ENCODE results near the gene SPNS2.
A peak's percentile ranks its signal among the peaks of the same experiment; 100 is the strongest.

Gene SPNS2, protein sequence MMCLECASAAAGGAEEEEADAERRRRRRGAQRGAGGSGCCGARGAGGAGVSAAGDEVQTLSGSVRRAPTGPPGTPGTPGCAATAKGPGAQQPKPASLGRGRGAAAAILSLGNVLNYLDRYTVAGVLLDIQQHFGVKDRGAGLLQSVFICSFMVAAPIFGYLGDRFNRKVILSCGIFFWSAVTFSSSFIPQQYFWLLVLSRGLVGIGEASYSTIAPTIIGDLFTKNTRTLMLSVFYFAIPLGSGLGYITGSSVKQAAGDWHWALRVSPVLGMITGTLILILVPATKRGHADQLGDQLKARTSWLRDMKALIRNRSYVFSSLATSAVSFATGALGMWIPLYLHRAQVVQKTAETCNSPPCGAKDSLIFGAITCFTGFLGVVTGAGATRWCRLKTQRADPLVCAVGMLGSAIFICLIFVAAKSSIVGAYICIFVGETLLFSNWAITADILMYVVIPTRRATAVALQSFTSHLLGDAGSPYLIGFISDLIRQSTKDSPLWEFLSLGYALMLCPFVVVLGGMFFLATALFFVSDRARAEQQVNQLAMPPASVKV

GRCh38 chr17:4498461-4499397, at the start of gene SPNS2:
Gene SPNS2 (plus strand): TSS chr17:4498881. CDS start chr17:4499048, 167 bp downstream.
- peak; percentile 80 for DNase-seq

- no peak for DNase-seq
Measured at GRCh38 chr17:4449736-4450135, 48.9 kb upstream of the SPNS2 start.

- DNase-seq = no peak
Measured at GRCh38 chr17:4450710-4451316, 47.9 kb upstream of the SPNS2 start.

GRCh38 chr17:4453812-4454591, 44.7 kb upstream of the SPNS2 start:
- no peak for DNase-seq

- no peak for DNase-seq
Measured at GRCh38 chr17:4460661-4461060, 38.0 kb upstream of the SPNS2 start.

- no peak for DNase-seq
Measured at GRCh38 chr17:4463818-4464476, 34.7 kb upstream of the SPNS2 start.

DNA sequence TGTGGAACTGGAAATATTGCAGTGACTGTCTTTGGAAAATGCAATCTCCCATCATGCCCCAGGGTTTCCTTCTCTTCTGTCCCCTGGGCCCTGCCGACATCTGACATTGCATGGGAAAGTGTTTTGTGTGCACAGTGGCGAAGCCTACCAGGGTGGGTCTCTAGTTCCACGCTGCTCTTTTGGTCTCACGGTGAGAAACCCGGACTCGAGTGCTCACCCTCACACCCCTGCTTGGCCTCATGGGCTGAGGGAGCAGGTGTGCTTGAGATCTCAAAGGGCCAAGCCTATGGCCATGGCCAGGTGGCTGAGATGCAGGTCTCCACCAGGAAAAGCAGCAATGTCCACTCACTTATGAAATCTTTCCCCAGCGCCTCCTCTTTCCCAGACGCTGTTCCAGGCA, 32.9 kb upstream of the SPNS2 start:
- no peak for DNase-seq

DNA sequence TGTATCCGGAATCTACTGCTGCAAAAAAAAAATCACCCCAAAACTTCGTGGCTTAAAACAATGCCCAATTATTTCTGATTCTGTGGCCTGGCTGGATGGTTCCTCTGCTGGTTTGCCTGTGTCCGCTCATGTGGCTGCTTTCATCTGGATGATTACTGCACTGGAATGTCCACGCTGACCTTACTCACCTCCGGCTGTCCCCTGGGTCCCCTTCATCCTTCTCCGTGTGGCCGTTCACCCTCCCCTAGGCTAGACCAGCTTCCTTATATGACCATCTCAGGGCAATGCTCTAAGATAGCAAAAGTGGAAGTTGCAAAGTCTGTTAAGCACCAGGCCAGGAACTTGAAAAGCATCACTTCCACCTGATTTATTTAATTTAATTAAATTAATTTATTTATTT, 31.4 kb upstream of the SPNS2 start:
- no peak for DNase-seq

DNA sequence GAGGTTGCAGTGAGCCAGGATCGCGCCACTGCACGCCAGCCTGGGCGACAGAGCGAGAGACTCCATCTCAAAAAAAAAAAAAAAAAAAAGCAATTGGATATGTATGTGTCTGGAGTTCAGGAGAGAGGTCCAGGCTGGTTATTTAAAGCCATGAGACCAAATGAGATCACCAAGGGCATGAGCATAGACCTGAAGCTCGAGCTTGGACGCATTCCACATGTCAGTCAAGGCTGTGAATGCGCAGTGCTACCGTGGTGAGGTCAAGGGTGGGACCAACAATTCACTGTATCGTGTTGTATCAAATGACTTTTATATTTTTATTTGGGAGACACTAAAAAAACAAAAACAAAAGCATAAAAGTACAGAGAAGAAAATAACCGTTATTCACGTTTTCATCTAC, 29.1 kb upstream of the SPNS2 start:
- DNase-seq = no peak

DNA sequence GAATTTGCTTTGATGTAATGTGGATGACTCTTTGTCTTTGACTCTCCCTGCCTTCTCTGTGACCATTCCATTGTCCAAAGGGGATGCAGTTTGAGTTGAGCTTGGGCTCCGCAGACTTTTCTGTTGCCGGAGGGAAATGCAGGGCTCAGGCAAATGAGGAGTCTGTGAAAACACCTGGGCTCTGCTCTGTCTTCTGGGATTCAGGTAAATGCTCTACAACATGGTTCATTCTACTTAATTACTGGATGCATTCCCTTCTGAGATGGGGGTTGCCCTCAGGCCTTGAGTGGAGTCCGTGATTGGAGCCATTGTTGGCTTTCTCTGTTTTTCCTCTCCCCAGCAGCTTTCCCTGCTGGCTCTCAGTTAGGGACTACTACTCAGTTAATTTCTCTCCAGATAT, 26.4 kb upstream of the SPNS2 start:
- no peak for DNase-seq

DNA sequence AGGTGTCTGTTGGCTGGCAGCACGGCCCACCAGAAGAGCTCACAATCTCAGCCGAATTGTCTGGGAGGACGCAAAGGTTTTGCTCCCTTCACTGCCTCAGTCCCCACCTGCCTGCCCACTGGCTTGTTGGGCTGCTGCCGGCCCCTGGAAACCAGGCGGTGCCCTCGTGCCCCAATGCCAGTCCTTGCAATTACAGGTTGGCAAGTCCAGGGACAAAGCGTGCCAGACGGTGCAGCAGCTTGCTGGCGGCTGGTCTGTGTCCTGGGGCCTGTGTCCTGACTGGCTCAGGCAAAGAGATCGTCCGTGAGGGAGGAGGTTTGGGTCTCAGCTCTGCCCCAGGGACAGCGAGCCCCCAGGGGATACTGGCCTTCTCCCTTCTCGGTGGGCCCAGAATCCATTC, 24.6 kb upstream of the SPNS2 start:
- no peak for DNase-seq

- no peak for DNase-seq
Measured at GRCh38 chr17:4475001-4475400, 23.7 kb upstream of the SPNS2 start.

DNA sequence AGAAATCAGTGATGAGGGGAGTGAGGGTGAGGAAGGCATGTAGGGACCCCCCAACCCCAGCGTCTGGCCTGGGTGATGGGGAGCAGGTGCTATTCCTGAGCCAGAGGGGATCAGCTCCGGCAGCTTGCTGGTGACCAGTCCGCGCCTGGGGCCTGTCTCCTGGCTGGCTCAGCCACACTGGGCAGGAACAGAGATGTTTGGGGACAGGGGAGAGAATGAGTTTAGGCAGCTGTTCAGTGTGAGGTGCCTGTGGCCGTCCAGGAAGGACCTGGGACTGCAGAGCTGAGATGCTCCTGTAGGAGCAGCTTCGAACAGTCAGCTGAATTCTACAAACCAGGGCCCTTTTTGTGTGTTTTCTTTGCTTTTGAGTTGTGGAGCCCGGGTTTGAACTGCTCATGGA, 23.2 kb upstream of the SPNS2 start:
- no peak for DNase-seq

- DNase-seq = no peak
Measured at GRCh38 chr17:4476017-4476416, 22.7 kb upstream of the SPNS2 start.

GRCh38 chr17:4476511-4477070, 22.1 kb upstream of the SPNS2 start:
- no peak for DNase-seq

- DNase-seq = no peak
Measured at GRCh38 chr17:4477255-4477791, 21.4 kb upstream of the SPNS2 start.

DNA sequence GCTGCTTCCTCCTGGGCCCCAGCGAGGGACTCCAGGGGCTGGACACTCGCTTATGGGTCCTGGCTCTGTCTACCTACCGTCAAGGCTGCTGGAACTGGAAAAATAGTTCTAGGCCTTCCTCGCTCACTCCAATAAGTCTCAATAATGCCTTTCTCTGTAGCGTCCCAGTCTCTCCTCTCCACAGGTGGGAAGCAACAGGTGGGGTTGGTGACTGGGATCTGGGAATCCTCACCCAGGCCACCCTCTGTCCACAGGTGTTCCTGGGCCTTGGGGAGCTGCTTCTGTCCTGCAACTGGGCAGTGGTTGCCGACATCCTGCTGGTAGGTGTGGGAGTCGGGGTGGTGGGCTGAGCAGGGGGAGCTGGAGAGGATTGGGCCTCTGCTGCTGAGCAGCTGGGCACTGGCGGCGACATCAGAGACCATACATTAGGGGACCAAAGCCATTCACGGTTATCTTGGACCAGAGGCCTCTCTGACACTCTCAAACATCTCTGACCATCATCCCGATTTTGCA, 20.3 kb upstream of the SPNS2 start:
- no peak for DNase-seq

DNA sequence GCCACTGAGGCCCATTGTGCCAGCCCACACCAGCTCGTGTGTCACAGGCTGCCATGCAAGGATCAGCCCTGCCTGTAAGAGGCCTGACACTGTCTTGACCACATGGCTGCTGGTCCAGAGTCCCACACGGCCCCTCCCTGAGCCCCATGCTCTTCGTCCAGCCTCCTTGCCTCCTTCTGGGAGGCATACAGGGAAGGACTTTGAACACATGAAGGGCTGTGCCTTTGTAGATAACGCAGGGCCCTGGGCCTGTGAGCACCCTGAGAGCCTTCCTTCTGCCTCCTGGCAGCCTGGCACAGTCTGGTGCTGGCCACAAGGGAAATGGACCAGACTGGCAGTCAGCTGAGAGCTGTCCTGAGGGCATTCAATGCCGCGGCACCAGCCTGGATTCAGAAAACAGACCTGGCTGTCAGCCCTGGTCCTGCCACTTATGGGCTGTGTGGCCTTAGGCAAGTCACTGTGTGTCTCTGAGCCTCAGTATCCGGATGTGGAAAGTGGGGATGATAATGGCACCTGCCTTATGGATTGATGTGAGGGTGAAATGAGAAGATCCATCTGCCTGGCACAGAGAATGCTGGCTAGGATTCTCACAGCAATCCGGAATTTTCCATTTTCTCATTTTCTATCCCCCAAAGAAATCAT, 19.2 kb upstream of the SPNS2 start:
- DNase-seq = no peak

DNA sequence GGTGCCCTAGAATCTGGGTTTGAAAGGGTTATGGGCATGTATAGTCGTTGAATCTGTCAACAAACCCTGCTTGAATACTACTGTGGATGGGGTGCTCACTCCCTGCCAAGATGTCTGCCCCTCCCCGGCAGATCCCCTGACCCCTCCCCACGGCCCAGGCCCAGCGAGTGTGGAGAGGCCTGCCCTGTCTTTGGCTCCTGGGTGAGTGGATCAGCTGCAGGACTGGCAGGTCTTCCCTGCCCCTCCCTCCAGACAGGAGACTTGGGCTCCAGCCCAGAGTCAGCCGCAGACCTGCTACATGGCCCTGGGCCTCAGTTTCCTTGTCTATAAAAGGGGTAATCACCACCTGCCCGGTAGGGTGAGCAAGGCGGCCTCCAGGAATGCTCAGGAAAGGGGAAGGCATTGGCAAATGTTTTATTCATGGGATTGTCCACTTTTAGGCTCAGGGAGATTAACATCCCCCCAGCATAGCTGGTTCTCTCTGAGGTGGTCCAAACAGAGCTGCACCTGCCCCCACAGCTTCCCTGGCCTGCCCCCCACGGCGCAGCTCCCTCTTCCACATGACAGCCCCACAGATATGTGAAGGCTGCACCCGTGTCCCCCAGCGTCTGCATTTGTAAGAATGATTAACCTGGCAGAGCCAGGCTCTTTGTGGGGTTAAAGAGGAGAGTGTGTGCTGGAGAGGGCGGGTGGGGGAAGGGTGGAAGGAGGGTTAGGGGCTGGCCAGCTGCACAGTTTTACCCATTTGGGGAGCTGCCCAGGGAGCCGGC, 18.5 kb upstream of the SPNS2 start:
- DNase-seq = no peak

Data from activated CD8-positive, alpha-beta memory T cell treated with anti-CD3 and anti-CD28 coated beads, Interleukin-2, amount 50 U/mL, for 48 hours (primary cell).